Thyroid gland (tissue), 4 donors: ENCODE results near the gene TENM3. TPM values are rescaled to one million over a fixed set of nuclear protein-coding genes. Genes with fewer than 3 reads are reported as not detected.
A peak's percentile ranks its signal among the peaks of the same experiment; 100 is the strongest.

ENCODE experiments used
- DNase-seq, 2 donors: peaks; one replicate each; pipeline ENCODE4 v3.0.0-alpha.2; 2019
- H3K27ac ChIP-seq, 3 donors: fragments of 200-600 bp; sonication (generic); 1 replicate in 2 of 3; 2 replicates in 1 of 3; pipeline ENCODE4 v1.5.1; 2016 to 2019; ENCODE audit warnings: mild to moderate bottlenecking in 1 of 3, moderate library complexity in 1 of 3
- H3K27me3 ChIP-seq: fragments of 200-600 bp; sonication (generic); one replicate; pipeline ENCODE4 v1.5.1; 2019
- H3K36me3 ChIP-seq, 2 donors: fragments of 200-600 bp; sonication (generic); one replicate each; pipeline ENCODE4 v1.5.1; 2016 to 2019
- H3K4me1 ChIP-seq, 2 donors: fragments of 200-600 bp; sonication (generic); one replicate each; pipeline ENCODE4 v1.5.1; 2017 to 2019
- H3K4me3 ChIP-seq, 3 donors: fragments of 200-600 bp; sonication (generic); replicated peaks in 1 of 3; 1 replicate in 2 of 3; 2 replicates in 1 of 3; pipeline ENCODE4 v1.5.1; 2016; ENCODE audit warnings: mild to moderate bottlenecking in 1 of 3
- H3K9me3 ChIP-seq: fragments of 200-600 bp; sonication (generic); one replicate; pipeline ENCODE4 v1.5.1; 2017
- CTCF ChIP-seq, 6 experiments: fragments of 200-600 bp in 3 of 6; fragments of 450-650 bp in 3 of 6; sonication (generic) in 3 of 6; IDR thresholded peaks; one replicate each; pipeline ENCODE4 v1.5.1; 2016 to 2019; ENCODE audit warnings: antibody characterized with exemption in 6 of 6, mild to moderate bottlenecking in 2 of 6, inconsistent platforms in 1 of 6, moderate library complexity in 1 of 6
- POLR2A ChIP-seq, 2 donors: fragments of 450-650 bp; IDR thresholded peaks; one replicate each; pipeline ENCODE4 v1.6.1; 2017; ENCODE audit warnings: antibody characterized with exemption in 2 of 2, mild to moderate bottlenecking in 2 of 2, moderate library complexity in 1 of 2
- WGBS, 2 donors: methylation state at CpG; one replicate each; pipeline ENCODE4 v1.1.5; 2017; 5-methylcytosine and 5-hydroxymethylcytosine counted together
- intact Hi-C: fragments of 100-400 bp; cut with DNase I; formaldehyde crosslinking; loops from one replicate; pipeline ENCODE4 v1.15.1; 2023
- total RNA-seq, 4 donors: library from RNA; depleted of rRNA; stranded (reverse); fragments of >200 nt; gene quantifications; one replicate each; pipeline ENCODE4 v1.2.3, GENCODE V29; 2016

Gene TENM3
- total RNA-seq, 4 donors from 2014 or later = 41.8 to 82.2 (median 68.1) TPM

GRCh38 chr4:182354106-182354505, 110.9 kb downstream of the TENM3 start:
- no peaks in the 10 kb centered on the region for H3K4me1 ChIP-seq
- no peaks in the 10 kb centered on the region for H3K9me3 ChIP-seq
- no peak for DNase-seq
- WGBS, 2 donors = 86 to 88% methylated on average over 3 of the region's 3 CpGs
- no peak overlapping the region for H3K4me3 ChIP-seq
- no peak overlapping the region for H3K27ac ChIP-seq
- intact Hi-C loops = no loop called here
- H3K27me3 ChIP-seq = no peaks in the 10 kb centered on the region
- no peaks in the 10 kb centered on the region for H3K36me3 ChIP-seq
- TF ChIP-seq CTCF (IDR thresholded peaks at IDR 0.05) = no peak
- TF ChIP-seq POLR2A (IDR thresholded peaks at IDR 0.05) = no peak

GRCh38 chr4:182354867-182355266, 111.7 kb downstream of the TENM3 start:
- intact Hi-C loops = no loop called here
- WGBS, 2 donors = 53 to 62% methylated on average over 7 of the region's 7 CpGs
- Histone ChIP-seq H3K27ac (no peak overlapping the region), H3K9me3 (no peaks in the 10 kb centered on the region), H3K4me1 (no peaks in the 10 kb centered on the region), H3K27me3 (no peaks in the 10 kb centered on the region), H3K4me3 (no peak overlapping the region), H3K36me3 (no peaks in the 10 kb centered on the region)
- DNase-seq = no peak
- TF ChIP-seq POLR2A (IDR thresholded peaks at IDR 0.05) = no peak
- no peak for TF ChIP-seq CTCF (IDR thresholded peaks at IDR 0.05)

- TF ChIP-seq POLR2A (IDR thresholded peaks at IDR 0.05) (no peak), CTCF (IDR thresholded peaks at IDR 0.05) (no peak)
- no peaks in the 10 kb centered on the region for H3K27me3 ChIP-seq
- H3K4me3 ChIP-seq = no peak overlapping the region
- no peaks in the 10 kb centered on the region for H3K36me3 ChIP-seq
- H3K27ac ChIP-seq = no peak overlapping the region
- H3K9me3 ChIP-seq = no peaks in the 10 kb centered on the region
- DNase-seq = peak; percentile 5 to 13
- intact Hi-C loops = no loop called here
- H3K4me1 ChIP-seq = no peaks in the 10 kb centered on the region
- 36 to 47% methylated on average over 13 of the region's 13 CpGs for WGBS, 2 donors
Measured at GRCh38 chr4:182367153-182367552, 124.0 kb downstream of the TENM3 start.

GRCh38 chr4:182369211-182369610, 126.0 kb downstream of the TENM3 start:
- intact Hi-C loops = no loop called here
- H3K27me3 ChIP-seq = no peaks in the 10 kb centered on the region
- TF ChIP-seq POLR2A (IDR thresholded peaks at IDR 0.05) = no peak
- no peak for TF ChIP-seq CTCF (IDR thresholded peaks at IDR 0.05)
- H3K4me1 ChIP-seq = no peaks in the 10 kb centered on the region
- no peaks in the 10 kb centered on the region for H3K36me3 ChIP-seq
- H3K27ac ChIP-seq = no peak overlapping the region
- DNase-seq = no peak
- WGBS, 2 donors = 71 to 73% methylated on average over 3 of the region's 3 CpGs
- H3K4me3 ChIP-seq = no peak overlapping the region
- no peaks in the 10 kb centered on the region for H3K9me3 ChIP-seq

GRCh38 chr4:182370491-182370890, 127.3 kb downstream of the TENM3 start:
- Histone ChIP-seq H3K36me3 (no peaks in the 10 kb centered on the region), H3K4me1 (no peaks in the 10 kb centered on the region), H3K9me3 (no peaks in the 10 kb centered on the region), H3K27ac (no peak overlapping the region), H3K4me3 (no peak overlapping the region), H3K27me3 (no peaks in the 10 kb centered on the region)
- TF ChIP-seq CTCF (IDR thresholded peaks at IDR 0.05) (no peak), POLR2A (IDR thresholded peaks at IDR 0.05) (no peak)
- DNase-seq = no peak
- WGBS, 2 donors = 77 to 86% methylated on average over 4 of the region's 4 CpGs
- intact Hi-C loops = no loop called here
